HFF-Myc (cell line): ENCODE measurements around the gene CTXND1.

ENCODE experiments used
- DNase-seq: peaks from one replicate; pipeline ENCODE4 v3.0.0-alpha.2; 2011; ENCODE audit warnings: low read depth; ENCODE audit errors: extremely low read depth
- H3K4me3 ChIP-seq: replicated peaks from 2 replicates; pipeline ENCODE4 v1.5.1; 2011; ENCODE audit warnings: low read depth, mild to moderate bottlenecking, control low read depth, low read length
- CTCF ChIP-seq: IDR thresholded peaks from 2 replicates; pipeline ENCODE4 v1.5.1; 2012; ENCODE audit warnings: mild to moderate bottlenecking, low read depth, low read length, control low read depth; ENCODE audit errors: missing control alignments

The CTXND1 gene

GRCh38 chr15:80179935-80180334 lies 72.1 kb downstream of the CTXND1 start:
- H3K4me3 ChIP-seq = no peak overlapping the region
- TF ChIP-seq CTCF = no peak
- DNase-seq = no peak

- DNase-seq = peak; percentile 73
- no peak for TF ChIP-seq CTCF
- no peak overlapping the region for H3K4me3 ChIP-seq
Observed at GRCh38 chr15:80179025-80179759, 72.8 kb downstream of the CTXND1 start.

- TF ChIP-seq CTCF = no peak
- no peak overlapping the region for H3K4me3 ChIP-seq
- no peak for DNase-seq
Observed at GRCh38 chr15:80177156-80177555, 74.9 kb downstream of the CTXND1 start.

- no peak overlapping the region for H3K4me3 ChIP-seq
- no peak for DNase-seq
- TF ChIP-seq CTCF = no peak
Observed at GRCh38 chr15:80176443-80176842, 75.6 kb downstream of the CTXND1 start.

GRCh38 chr15:80175436-80175835 lies 76.6 kb downstream of the CTXND1 start:
- DNase-seq = no peak
- no peak overlapping the region for H3K4me3 ChIP-seq
- TF ChIP-seq CTCF = no peak

- H3K4me3 ChIP-seq = no peak overlapping the region
- TF ChIP-seq CTCF = no peak
- DNase-seq = no peak
Observed at GRCh38 chr15:80174017-80174746, 77.8 kb downstream of the CTXND1 start.
